GM21529 (cell line): Measurements from ENCODE around the gene MYRFL.

Experiments used
- ATAC-seq: cut with Tn5 transposase; IDR thresholded peaks from one replicate; pipeline ENCODE4 v1.9.1; 2021; ENCODE audit not compliant: unreplicated experiment

Gene MYRFL

GRCh38 chr12:69929125-69929524 lies 104.1 kb downstream of the MYRFL start:
- no peak for ATAC-seq

- no peak for ATAC-seq
Measured at GRCh38 chr12:69929531-69929930, 104.5 kb downstream of the MYRFL start.

GRCh38 chr12:69931569-69931968 lies 106.5 kb downstream of the MYRFL start:
- no peak for ATAC-seq

DNA sequence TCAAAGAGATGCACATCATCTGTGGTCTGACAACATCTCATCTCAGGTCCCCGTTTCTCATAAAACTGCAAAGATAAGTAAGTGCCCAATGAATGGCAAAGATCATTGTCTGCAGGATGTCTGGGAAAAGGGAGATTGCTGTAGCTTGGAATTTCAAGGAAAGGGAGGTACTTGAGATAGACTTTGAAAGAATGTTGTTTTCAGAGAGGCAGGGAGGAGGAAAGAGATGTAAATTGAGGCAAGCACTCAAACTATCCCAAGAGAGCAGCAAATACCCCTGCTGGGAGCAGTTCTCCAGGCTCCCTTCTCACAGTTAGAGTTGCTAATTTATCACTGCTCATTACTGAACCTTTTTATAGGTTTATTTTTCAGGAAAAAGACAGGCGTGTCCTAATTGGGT lies 107.1 kb downstream of the MYRFL start:
- ATAC-seq, result no peak

- peak; percentile 84 for ATAC-seq
Measured at GRCh38 chr12:69932676-69933552, 107.9 kb downstream of the MYRFL start.

DNA sequence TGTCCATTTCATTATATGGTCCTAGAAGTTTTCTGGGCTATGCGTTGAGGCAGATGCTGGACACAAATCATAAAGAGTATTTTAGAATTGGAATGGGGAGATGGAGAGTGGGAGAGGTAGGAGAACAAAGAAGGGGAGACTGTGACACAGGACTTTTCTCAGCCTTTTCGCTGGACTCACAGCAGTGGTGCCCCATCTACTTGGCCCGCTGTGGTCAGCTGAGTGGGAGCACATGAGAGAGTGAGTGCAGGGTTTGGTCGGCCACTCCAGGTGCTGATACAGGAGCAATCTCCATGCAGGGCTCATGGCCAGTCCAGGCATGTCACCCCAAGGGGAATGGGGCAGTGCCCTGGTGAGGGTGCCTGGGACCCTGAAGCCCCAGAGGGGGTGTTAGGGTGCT lies 109.0 kb downstream of the MYRFL start:
- ATAC-seq, result no peak

GRCh38 chr12:69935651-69936100 lies 110.6 kb downstream of the MYRFL start:
- no peak for ATAC-seq

DNA sequence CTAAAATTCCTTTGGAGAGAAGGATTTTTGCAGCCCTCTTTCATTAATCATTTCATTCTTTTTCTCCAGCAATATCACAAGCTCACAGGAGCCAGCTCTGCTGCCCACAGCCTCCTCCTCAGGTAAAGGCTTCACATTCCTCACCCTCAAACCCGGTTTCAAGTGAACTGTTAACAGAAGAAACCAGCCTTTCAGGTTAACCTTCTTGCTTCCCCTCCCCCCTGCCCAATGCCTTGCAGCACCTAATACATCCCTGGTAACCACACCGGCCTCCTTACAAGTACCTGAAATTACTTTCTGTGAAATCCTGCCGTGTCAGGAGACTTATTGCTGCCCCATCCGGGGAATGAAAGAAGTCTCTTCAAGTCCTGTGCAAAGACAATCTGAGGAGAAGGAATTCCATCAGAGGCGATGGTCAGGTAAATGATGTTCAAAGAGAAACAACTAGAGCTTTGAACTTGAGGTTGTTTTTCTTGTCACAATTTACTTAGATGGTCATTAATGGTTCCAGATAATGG lies 111.2 kb downstream of the MYRFL start:
- no peak for ATAC-seq

DNA sequence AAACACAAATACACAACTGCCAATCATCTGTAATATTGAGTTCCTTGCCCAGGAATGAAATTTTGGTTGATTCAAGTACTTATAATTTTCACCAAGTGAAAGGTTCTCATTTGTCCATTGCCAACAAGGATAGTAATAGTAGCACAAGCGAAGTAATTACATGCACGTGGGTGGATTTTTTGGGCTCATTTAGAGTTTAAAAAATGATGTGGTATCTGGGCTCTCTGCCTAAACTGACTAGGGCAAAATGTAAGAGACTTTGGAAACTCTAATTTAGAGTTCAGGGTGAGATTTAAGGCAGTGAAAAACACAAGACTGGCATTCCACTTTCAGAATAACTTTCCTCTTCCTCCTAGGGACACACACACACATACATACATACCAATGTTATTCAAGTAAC lies 111.7 kb downstream of the MYRFL start:
- ATAC-seq, result no peak

GRCh38 chr12:69947123-69947522 lies 122.1 kb downstream of the MYRFL start:
- ATAC-seq, result no peak

- ATAC-seq, result no peak
Measured at GRCh38 chr12:69947897-69948296, 122.9 kb downstream of the MYRFL start.

DNA sequence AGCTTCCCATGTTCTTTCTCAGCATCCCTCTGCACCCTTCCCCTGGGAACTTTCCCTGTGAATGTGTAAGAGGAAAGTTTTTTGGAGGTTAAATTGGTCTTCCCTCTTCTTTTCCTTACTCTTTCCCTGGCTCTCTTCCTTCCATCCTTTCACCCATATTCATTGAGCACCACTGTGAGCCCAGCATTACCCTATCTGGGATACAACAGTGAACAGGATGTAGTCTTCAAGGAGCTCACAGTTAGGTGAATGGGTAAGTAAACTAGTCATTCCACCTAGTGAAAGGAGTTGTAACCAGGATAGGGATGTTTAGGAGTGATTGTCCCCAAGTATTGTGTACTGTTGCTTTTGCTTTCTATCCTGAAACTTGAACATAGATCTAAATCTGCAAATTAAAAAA lies 123.8 kb downstream of the MYRFL start:
- ATAC-seq, result no peak

DNA sequence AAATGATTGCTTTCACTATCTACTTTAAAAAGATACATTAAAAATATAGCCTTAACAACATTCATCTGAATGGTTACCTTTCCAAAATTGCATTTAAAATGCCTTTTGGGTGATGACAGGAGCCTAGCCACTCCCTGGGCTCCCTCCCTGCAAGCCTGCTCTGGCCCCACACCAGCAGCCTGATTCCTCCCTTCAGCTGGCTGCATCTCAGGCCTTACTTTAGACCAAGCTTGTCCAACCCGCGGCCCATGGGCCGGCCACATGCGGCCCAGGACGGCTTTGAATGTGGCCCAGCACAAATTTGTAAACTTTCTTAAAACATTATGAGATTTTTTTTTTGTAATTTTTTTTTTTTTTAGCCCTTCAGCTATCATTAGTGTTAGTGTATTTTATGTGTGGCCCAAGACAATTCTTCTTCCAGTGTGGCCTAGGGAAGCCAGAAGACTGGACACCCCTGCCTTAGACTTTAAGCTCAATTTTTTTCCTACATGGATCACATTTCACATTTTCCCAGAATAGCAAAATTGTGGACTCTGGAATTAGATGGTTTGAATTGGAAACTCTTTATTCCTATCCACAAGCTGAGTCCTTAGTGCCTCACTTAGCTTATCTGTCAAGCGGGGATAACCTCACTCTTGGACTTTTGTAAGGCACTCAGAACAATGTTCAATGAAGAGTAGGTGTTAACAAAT lies 124.4 kb downstream of the MYRFL start:
- no peak for ATAC-seq

- ATAC-seq, result no peak
Measured at GRCh38 chr12:69951108-69951507, 126.1 kb downstream of the MYRFL start.

GRCh38 chr12:69952890-69953289 lies 127.9 kb downstream of the MYRFL start:
- ATAC-seq, result no peak

- ATAC-seq, result no peak
Measured at GRCh38 chr12:69961246-69961645, 136.2 kb downstream of the MYRFL start.

DNA sequence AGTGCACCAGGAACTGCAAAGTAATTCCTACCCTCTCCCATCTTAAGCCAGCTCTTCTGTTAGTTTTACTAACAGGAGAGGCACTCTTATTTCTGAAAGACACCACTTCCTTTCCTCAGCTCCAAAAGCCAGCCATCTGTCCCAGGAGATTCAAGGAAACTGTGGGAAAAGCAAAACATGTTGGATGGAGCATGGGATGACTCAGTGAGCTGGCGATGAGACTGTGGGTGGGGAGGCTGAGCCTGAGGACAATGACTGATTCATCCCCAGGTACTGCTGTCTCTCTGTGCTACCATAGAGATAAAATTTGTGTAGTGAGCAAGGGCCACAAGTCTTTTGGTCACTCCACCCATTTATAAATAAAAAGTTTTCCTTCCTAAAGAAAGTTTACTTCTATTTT lies 141.4 kb downstream of the MYRFL start:
- no peak for ATAC-seq

DNA sequence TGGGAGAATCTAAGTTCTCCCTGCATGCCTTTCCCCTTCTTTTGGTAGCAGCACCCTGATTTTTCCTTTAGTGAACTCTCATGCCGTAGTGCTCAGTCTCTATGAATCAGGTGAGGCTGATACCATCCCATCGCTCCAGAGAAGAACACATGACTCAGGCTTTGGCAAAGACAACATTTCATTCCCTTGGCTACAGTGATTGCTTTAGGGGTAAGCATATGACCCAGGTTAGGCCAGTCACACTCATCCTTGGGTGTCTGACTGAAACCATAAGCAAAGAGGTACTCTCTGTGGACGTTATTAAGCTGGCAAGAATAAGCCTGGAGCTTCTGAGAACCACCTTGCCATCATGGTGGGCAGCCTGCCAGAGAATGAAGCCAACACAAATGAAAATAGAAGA lies 141.8 kb downstream of the MYRFL start:
- no peak for ATAC-seq

GRCh38 chr12:69969011-69969410 lies 144.0 kb downstream of the MYRFL start:
- ATAC-seq, result no peak

DNA sequence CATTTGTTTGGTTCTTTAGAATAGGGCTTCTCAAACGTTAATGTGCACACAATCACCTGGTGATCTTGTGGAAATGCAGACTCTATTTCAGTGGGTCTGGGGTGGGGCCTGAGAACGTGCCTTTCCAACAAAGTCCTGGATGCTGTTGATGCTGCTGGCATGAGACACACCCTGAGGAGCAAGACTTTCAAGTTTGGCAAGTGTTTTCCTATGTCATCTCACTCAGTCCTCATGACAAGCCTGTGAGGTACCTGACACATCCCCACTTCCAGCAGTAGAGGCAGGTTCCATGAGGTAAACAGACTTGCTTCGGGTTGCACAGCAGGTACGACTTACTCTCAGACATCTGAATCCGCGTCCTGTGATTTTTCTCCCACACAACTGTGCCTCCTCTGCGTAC lies 147.1 kb downstream of the MYRFL start:
- ATAC-seq, result no peak

DNA sequence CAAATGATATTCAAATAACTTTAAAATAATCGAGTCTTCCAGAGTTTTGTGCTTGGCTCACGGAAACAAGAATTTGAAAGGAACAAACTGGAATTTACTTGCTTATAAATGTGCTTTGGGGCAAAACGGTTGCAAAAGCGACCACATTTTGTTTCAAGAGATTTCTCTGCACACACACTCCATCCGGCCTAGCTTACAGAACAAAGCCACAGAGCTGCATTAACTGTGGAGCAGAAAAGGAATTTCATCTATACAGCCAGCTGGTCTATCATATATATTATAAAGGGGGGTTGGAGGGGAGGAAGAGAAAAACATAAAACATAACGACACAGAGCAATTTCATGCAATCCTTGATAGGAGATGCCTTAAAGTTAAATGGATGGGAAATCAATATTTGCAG lies 153.0 kb downstream of the MYRFL start:
- no peak for ATAC-seq

- no peak for ATAC-seq
Measured at GRCh38 chr12:69981881-69982475, 157.0 kb downstream of the MYRFL start.
